Fibroblast of the conjunctiva (primary cell): ENCODE measurements around the gene FUT7.
"Not testable (repeated sequence)": the region's sequence is repeated elsewhere in the genome, so short reads cannot be mapped to it uniquely, and the experiment has no call there.

Experiments
- DNase-seq: peaks from one replicate; pipeline ENCODE4 v3.0.0-alpha.2; 2010; ENCODE audit warnings: low read depth

FUT7 gene

GRCh38 chr9:137066096-137066861 lies 34.4 kb upstream of the FUT7 start:
- DNase-seq, result no peak

- no peak for DNase-seq
Measured at GRCh38 chr9:137065336-137065967, 33.6 kb upstream of the FUT7 start.

DNA sequence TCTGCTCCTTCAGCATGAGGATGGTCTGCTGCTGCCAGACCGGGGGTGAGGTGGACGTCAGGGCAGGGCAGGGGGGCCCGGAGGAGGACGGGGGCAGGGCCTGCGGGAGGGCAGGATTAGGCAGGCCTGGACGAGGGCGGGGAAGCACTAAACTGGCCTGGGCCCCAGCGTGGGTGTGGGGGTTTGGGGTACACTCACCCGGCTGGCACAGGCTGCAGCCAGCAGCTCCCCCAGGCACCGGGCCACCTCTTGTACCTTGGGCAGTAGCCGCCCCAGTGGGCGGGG lies 32.9 kb upstream of the FUT7 start:
- DNase-seq, result no peak

- DNase-seq, result no peak
Measured at GRCh38 chr9:137064027-137064879, 32.4 kb upstream of the FUT7 start.

DNA sequence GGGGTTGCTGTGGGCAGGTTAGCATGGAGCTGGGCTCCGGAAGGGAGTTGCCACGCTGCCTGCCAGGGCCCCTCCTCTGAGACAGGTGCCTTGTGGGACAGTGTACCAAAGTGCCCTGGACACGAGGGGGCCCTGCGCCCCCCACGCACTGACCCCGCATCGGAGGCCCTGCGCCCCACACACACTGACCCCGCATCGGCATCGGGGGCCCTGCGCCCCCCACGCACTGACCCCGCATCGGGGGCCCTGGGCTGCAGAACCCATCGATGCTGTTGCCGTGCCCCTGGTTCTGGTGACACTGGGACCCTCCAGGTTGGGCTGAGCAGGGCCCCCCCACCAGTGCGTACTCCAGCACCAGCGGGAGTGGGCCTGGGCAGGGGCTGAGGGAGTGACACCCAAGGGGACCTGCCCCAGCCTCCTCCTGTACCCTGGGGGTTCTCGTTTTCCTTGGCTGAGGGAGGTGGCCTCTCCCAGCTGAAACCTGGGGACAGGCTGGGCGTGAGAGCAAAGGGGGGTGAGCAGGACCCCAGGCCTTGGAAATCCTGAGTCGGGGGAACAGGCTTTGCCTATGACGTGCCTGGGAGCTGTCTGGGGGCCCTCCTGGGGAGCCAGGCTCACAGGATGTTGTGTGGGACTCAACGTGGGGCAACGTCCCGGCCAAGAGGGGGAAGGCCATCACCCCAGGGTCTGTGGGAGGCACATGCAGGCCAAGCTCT lies 31.6 kb upstream of the FUT7 start:
- DNase-seq, result no peak

DNA sequence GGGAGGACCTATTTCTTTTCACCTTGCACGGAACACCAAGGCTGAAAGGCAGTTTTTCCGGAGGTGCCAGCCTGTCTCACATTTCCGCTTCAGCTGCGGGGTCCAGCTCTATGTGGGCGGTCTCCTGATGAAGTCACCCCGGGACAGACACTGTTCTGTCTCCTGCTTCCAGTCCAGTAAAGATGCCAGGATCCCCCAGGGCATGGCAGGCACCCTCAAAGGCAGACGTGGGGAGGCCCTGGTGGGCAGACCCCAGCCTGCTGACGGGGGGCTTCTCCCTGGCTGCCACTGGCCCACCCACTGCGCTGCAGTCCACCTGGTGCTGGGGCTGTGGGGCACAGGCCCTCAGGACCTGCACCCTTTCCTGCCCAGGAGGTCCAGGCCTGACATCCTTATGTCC lies 30.9 kb upstream of the FUT7 start:
- DNase-seq, result not testable (repeated sequence)

- DNase-seq, result no peak
Measured at GRCh38 chr9:137062384-137062783, 30.5 kb upstream of the FUT7 start.

DNA sequence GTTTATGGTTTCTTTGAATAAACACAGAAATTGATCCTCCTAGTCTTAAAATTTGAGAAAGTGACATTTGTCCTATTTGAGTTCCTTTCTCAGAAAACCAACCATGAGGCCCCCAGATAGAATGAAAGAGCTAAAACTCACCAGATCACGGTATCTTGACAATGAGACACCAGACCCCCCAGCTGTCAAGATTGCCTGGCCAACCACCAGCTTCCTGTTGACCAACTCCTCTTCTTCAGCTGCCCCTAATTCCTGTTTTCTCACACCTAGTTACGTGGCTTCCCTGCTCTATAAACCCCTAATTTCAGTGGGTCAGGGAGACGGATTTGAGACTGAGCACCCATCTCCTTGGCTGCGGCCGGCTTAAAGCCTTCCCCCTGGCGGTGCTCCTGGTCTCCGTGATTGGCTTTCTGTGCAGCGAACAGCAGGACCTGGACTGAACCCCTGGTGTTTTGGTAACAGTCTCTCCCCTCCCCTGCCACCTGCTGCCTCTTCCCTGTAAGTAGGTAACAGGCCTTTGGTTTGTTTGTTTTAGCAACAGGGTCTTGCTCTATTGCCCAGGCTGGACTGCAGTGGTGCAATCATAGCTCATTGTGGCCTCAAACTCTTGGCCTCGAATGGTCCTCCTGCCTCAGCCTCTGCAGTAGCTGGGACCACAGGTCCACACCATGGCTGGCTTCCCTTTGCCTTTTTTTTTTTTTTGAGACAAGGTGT lies 26.8 kb upstream of the FUT7 start:
- DNase-seq, result no peak

GRCh38 chr9:137057545-137057944 lies 25.7 kb upstream of the FUT7 start:
- DNase-seq, result no peak

DNA sequence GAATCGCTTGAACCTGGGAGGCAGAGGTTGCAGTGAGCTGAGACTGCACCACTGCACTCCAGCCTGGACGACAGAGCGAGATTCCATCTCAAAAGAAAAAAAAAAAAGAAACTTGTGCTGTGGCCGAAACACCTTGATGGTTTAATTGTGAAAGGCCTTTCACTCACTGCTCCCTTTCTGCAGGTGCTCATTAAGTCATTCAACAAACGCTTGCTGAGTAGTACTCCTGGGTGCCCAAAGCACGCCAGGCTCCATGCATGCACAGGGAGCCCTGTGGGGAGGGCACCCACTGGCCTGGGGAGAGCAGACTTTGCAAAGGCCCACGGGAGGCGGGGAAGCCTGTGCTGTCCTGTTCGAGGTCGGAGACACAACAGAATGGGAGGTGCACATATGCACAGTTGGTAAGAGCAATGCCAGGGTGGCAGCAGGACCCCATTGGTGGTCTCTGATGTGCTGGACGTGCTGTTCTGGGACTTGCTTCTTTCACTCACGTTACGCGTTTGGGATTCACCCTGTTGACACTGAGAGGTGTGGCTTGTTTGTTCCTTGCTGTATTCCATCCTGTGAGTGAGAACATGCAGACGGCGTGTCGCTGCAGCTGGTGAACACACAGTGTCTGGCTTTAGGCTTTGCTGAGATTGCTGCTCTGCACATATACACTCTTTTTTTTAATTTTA lies 25.0 kb upstream of the FUT7 start:
- DNase-seq, result no peak

DNA sequence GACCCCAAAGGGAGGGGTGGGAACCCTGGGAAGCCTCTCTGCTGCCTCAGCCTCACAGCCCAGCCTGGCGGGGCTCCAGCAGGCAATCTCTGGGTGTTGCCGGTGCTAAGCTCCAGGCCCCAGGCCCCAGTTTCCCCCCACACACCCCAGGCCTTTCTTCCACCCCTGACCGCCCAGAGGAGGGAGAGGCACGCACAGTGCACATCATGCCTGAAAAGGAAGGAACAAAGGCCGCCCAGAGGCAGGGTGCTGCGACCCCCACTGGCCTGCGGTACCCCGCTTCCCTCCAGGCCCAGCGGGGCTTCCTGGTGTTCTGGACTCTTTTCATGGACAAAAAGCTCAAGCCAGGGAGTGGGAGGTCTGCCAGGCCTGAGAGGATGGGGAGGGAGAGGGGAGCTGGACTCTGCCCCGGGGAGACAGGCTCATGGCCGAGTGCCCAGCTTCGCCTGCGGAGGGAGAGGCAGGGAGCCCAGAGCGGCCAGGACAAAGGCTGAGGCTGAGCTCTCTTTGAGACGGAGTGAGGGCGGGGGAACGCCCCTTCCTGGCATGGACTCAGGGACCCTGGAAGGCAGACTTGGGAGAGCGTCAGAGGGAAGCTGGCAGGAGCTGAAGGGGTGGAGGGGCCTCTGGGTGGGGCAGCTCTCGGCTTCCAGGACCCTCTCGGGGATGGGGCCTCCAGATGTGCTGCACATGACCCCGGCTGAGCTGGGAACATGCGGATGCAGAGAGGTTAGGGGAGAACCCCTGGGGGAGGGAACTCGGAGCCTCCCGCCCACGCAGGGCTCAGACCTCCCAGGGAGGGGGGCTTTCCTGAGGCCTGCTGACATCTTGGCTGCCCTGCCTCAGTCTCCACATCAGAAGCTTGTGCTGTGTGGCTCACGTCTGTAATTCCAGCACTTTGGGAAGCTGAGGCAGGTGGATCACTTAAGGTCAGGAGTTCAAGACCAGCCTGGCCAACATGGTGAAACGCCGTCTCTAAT lies 23.8 kb upstream of the FUT7 start:
- DNase-seq, result peak; percentile 94

GRCh38 chr9:137054932-137055384 lies 23.1 kb upstream of the FUT7 start:
- no peak for DNase-seq

GRCh38 chr9:137053944-137054931 lies 22.4 kb upstream of the FUT7 start, which contains the start of gene ENTPD2:
Gene ENTPD2, minus strand, starts transcription at chr9:137054061. Its CDS starts 64 bp downstream, at chr9:137053997.
- no peak for DNase-seq

DNA sequence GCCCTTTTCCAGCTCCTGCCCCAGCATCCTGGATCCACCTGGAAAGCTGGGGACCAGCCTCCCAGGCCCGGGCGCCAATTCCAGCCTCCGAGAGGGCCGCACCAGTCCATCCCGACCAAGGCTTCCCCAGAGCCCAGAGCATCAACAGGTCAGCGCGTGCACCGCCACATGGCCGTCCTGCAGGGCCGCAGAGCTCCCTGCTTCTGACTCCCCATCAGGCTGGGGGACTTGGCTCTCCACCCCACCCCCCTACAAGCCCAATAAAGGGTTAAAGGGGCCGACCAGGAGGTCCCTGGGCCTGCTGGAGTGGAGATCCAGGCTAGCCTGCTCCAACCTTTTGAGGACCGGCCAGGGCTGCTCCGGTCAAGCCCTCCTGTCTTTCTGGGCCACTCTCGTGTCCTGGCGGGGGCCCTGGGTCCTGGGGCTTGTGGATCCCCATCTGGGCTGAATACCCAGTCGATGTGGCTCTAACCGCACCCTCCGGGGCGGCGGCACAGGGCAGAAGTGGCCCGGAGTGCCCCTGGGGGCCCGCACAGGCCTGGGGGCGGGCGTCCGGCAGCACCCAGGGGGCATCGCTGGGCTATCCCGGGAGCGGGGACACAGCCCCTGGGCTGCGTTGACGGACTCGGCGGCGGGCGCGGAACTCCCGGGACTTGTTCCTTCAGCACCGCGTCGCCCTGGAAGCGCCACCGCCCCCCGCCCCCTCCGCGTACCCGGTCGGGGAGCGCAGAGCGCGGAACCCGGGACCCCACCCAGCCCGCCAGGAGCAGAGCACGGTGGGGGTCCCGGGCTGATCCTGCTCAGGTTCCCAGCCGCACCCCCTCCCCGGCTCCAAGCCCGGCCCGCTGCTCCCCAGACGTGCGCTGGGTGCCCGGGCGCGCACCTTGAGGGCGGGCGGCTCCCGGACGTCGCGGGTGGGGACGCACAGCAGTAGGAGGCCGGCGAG lies 21.4 kb upstream of the FUT7 start:
- DNase-seq, result no peak

- no peak for DNase-seq
Measured at GRCh38 chr9:137052293-137052692, 20.4 kb upstream of the FUT7 start.

- no peak for DNase-seq
Measured at GRCh38 chr9:137051145-137051724, 19.3 kb upstream of the FUT7 start.

DNA sequence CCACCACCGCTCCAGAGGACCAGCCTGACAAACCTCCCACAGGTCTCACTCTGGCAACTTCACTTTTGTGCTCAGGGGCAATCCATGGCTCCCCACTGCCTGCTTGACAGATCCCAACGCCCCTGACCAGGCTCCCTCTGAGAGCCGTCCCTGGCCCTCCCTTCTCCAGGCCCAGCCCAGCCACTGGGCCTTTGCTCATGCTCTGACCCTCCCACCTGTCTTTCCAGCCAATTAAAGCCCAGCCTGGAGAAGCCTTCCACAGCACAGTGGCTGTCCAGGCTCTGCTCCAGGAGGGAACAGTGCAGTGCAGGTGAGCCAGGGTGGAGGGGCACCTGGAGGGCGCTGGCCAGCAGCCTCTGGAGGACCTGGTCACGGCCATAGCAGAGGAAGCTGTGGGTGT lies 18.7 kb upstream of the FUT7 start:
- no peak for DNase-seq
